Urinary bladder (tissue), 4 donors: Measurements from ENCODE around the gene SCN11A. TPM values are rescaled to one million over a fixed set of nuclear protein-coding genes. Genes with fewer than 3 reads are reported as not detected.
A peak's percentile ranks its signal among the peaks of the same experiment; 100 is the strongest.

Experiments used
- DNase-seq: peaks from one replicate; pipeline ENCODE4 v3.0.0-alpha.2; 2015; ENCODE audit errors: extremely low spot score
- H3K27ac ChIP-seq: one replicate; pipeline ENCODE4 v1.5.1; 2013; ENCODE audit warnings: low read depth, mild to moderate bottlenecking, moderate library complexity
- H3K36me3 ChIP-seq: one replicate; pipeline ENCODE4 v1.6.1; 2013; ENCODE audit warnings: mild to moderate bottlenecking, moderate library complexity; ENCODE audit not compliant: insufficient read depth
- H3K4me1 ChIP-seq: one replicate; pipeline ENCODE4 v1.6.1; 2013; ENCODE audit warnings: mild to moderate bottlenecking, moderate library complexity; ENCODE audit not compliant: insufficient read depth
- H3K4me3 ChIP-seq: one replicate; pipeline ENCODE4 v1.5.1; 2013; ENCODE audit warnings: low read depth, low read length
- WGBS: extraction: QIAGEN DNeasy Blood & Tissue Kit; methylation state at CpG from one replicate; pipeline ENCODE4 v1.1.7; 2013; 5-methylcytosine and 5-hydroxymethylcytosine counted together
- polyA plus RNA-seq: library from polyadenylated mRNA; stranded (reverse); fragments of 200-250 nt; gene quantifications from one replicate; pipeline ENCODE4 v1.2.3, GENCODE V29; 2013
- total RNA-seq: library from RNA; depleted of rRNA; stranded (reverse); fragments of >200 nt; gene quantifications from one replicate; pipeline ENCODE4 v1.2.3, GENCODE V29; 2014
- donor health status: healthy with polysubstance abuse.
- donor health status: healthy.

SCN11A gene
- total and polyA plus RNA-seq, 2 donors, result 0.32 to 11.8 TPM

GRCh38 chr3:39052583-39052982, 839 bp upstream of the SCN11A start:
- DNase-seq, result no peak
- no peaks in the 10 kb centered on the region for H3K36me3 ChIP-seq
- no peaks in the 10 kb centered on the region for H3K4me1 ChIP-seq
- 2% methylated on average over 11 of the region's 11 CpGs for WGBS
- H3K4me3 ChIP-seq, result peak overlapping the region; percentile 92
- H3K27ac ChIP-seq, result no peak overlapping the region

- DNase-seq, result no peak
- Histone ChIP-seq H3K36me3 (no peaks in the 10 kb centered on the region), H3K4me1 (no peaks in the 10 kb centered on the region), H3K4me3 (no peak overlapping the region), H3K27ac (no peak overlapping the region)
Observed at GRCh38 chr3:39050029-39050428, 1.7 kb downstream of the SCN11A start.

- Histone ChIP-seq H3K4me1 (no peaks in the 10 kb centered on the region), H3K4me3 (no peak overlapping the region), H3K36me3 (no peaks in the 10 kb centered on the region), H3K27ac (no peak overlapping the region)
- no peak for DNase-seq
Observed at GRCh38 chr3:39038165-39038564, 13.6 kb downstream of the SCN11A start.

GRCh38 chr3:39029556-39029955, 22.2 kb downstream of the SCN11A start:
- Histone ChIP-seq H3K4me3 (no peak overlapping the region), H3K36me3 (no peaks in the 10 kb centered on the region), H3K27ac (no peak overlapping the region), H3K4me1 (no peaks in the 10 kb centered on the region)
- WGBS, result 86% methylated on average over 1 of the region's 1 CpG
- DNase-seq, result no peak

GRCh38 chr3:39028546-39028945, 23.2 kb downstream of the SCN11A start:
- Histone ChIP-seq H3K4me3 (no peak overlapping the region), H3K4me1 (no peaks in the 10 kb centered on the region), H3K36me3 (no peaks in the 10 kb centered on the region), H3K27ac (no peak overlapping the region)
- WGBS, result 26% methylated on average over 3 of the region's 3 CpGs
- no peak for DNase-seq

GRCh38 chr3:39025222-39025970, 26.3 kb downstream of the SCN11A start:
- 65% methylated on average over 6 of the region's 6 CpGs for WGBS
- Histone ChIP-seq H3K4me3 (no peak overlapping the region), H3K4me1 (no peaks in the 10 kb centered on the region), H3K27ac (peak overlapping the region; percentile 41), H3K36me3 (no peaks in the 10 kb centered on the region)
- DNase-seq, result no peak

GRCh38 chr3:39024497-39024896, 27.2 kb downstream of the SCN11A start:
- Histone ChIP-seq H3K4me1 (no peaks in the 10 kb centered on the region), H3K27ac (no peak overlapping the region), H3K4me3 (no peak overlapping the region), H3K36me3 (no peaks in the 10 kb centered on the region)
- DNase-seq, result no peak

GRCh38 chr3:39022286-39022630, 29.5 kb downstream of the SCN11A start:
- no peaks in the 10 kb centered on the region for H3K4me1 ChIP-seq
- no peak overlapping the region for H3K4me3 ChIP-seq
- no peaks in the 10 kb centered on the region for H3K36me3 ChIP-seq
- DNase-seq, result no peak
- no peak overlapping the region for H3K27ac ChIP-seq

GRCh38 chr3:39021465-39022285, 30.1 kb downstream of the SCN11A start:
- no peak overlapping the region for H3K4me3 ChIP-seq
- DNase-seq, result no peak
- H3K27ac ChIP-seq, result no peak overlapping the region
- 80% methylated on average over 4 of the region's 4 CpGs for WGBS
- no peaks in the 10 kb centered on the region for H3K4me1 ChIP-seq
- no peaks in the 10 kb centered on the region for H3K36me3 ChIP-seq

- DNase-seq, result no peak
- 95% methylated on average over 1 of the region's 1 CpG for WGBS
- Histone ChIP-seq H3K36me3 (no peaks in the 10 kb centered on the region), H3K4me3 (no peak overlapping the region), H3K4me1 (no peaks in the 10 kb centered on the region), H3K27ac (no peak overlapping the region)
Observed at GRCh38 chr3:39021029-39021428, 30.7 kb downstream of the SCN11A start.

GRCh38 chr3:39019299-39019698, 32.4 kb downstream of the SCN11A start:
- WGBS, result 91% methylated on average over 2 of the region's 2 CpGs
- no peak overlapping the region for H3K27ac ChIP-seq
- no peaks in the 10 kb centered on the region for H3K4me1 ChIP-seq
- no peak for DNase-seq
- no peaks in the 10 kb centered on the region for H3K36me3 ChIP-seq
- H3K4me3 ChIP-seq, result no peak overlapping the region

- H3K36me3 ChIP-seq, result no peaks in the 10 kb centered on the region
- WGBS, result 85% methylated on average over 3 of the region's 3 CpGs
- no peaks in the 10 kb centered on the region for H3K4me1 ChIP-seq
- H3K4me3 ChIP-seq, result no peak overlapping the region
- no peak for DNase-seq
- no peak overlapping the region for H3K27ac ChIP-seq
Observed at GRCh38 chr3:39015418-39015817, 36.3 kb downstream of the SCN11A start.

- Histone ChIP-seq H3K36me3 (no peaks in the 10 kb centered on the region), H3K27ac (no peak overlapping the region), H3K4me3 (no peak overlapping the region), H3K4me1 (no peaks in the 10 kb centered on the region)
- WGBS, result 66% methylated on average over 4 of the region's 4 CpGs
- no peak for DNase-seq
Observed at GRCh38 chr3:39013921-39014509, 37.7 kb downstream of the SCN11A start.

GRCh38 chr3:39013289-39013688, 38.5 kb downstream of the SCN11A start:
- H3K27ac ChIP-seq, result no peak overlapping the region
- no peaks in the 10 kb centered on the region for H3K36me3 ChIP-seq
- no peaks in the 10 kb centered on the region for H3K4me1 ChIP-seq
- H3K4me3 ChIP-seq, result no peak overlapping the region
- 17% methylated on average over 2 of the region's 2 CpGs for WGBS
- DNase-seq, result no peak
